Fibroblast of the aortic adventitia (primary cell): ENCODE results near the gene ARHGAP40. TPM values are rescaled to one million over a fixed set of nuclear protein-coding genes. Genes with fewer than 3 reads are reported as not detected.

Experiments
- DNase-seq: peaks from one replicate; pipeline ENCODE4 v3.0.0-alpha.2; 2010; ENCODE audit warnings: low read depth
- H3K4me3 ChIP-seq: 2 replicates; pipeline ENCODE4 v1.5.1; 2011; ENCODE audit warnings: low read depth, mild to moderate bottlenecking, control low read depth, low read length, moderate library complexity
- total RNA-seq: library from RNA; depleted of rRNA; stranded (reverse); fragments of >200 nt; gene quantifications from 2 replicates; pipeline ENCODE4 v1.2.3, GENCODE V29; 2012; ENCODE audit warnings: low replicate concordance
- TF ChIP-seq, protein P1 (sequence below): IDR thresholded peaks from 2 replicates; pipeline ENCODE4 v1.5.1; 2011; ENCODE audit warnings: mild to moderate bottlenecking, low read length, control low read depth, inconsistent platforms; ENCODE audit not compliant: insufficient read depth

The ARHGAP40 gene
- total RNA-seq, 1 donor = not detected

DNA sequence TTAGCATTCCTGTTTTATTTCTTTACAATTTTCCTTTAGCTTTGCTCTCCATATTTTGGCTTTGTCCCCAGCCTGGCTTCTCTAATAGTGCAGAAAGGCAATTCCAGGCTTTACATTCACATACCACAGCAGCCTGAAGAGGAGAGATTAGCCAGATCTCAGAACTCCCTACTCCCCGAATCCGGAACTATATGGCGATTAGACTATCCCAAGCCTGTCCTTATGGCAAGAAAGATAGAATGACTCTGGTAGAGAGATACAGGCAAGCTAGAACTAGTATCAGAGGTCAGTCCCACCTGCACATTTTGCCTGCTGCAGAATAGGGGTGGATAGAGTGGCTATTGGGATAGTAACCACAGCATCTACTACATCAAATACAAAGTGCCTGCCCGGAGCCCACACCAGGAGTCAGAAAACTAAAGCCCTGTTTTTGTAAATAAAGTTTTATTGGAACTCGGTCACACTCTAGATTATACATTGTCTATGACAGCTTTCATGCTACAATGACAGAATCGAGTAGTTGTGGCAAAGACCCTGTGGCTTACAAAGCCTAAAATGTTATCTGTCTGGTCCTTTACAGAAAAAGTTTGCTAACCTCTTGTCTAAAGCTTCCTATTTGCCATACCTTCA is 37.7 kb upstream of the ARHGAP40 start:
- DNase-seq = no peak
- TF ChIP-seq, protein P1, sequence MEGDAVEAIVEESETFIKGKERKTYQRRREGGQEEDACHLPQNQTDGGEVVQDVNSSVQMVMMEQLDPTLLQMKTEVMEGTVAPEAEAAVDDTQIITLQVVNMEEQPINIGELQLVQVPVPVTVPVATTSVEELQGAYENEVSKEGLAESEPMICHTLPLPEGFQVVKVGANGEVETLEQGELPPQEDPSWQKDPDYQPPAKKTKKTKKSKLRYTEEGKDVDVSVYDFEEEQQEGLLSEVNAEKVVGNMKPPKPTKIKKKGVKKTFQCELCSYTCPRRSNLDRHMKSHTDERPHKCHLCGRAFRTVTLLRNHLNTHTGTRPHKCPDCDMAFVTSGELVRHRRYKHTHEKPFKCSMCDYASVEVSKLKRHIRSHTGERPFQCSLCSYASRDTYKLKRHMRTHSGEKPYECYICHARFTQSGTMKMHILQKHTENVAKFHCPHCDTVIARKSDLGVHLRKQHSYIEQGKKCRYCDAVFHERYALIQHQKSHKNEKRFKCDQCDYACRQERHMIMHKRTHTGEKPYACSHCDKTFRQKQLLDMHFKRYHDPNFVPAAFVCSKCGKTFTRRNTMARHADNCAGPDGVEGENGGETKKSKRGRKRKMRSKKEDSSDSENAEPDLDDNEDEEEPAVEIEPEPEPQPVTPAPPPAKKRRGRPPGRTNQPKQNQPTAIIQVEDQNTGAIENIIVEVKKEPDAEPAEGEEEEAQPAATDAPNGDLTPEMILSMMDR = no peak
- H3K4me3 ChIP-seq = no peak overlapping the region

DNA sequence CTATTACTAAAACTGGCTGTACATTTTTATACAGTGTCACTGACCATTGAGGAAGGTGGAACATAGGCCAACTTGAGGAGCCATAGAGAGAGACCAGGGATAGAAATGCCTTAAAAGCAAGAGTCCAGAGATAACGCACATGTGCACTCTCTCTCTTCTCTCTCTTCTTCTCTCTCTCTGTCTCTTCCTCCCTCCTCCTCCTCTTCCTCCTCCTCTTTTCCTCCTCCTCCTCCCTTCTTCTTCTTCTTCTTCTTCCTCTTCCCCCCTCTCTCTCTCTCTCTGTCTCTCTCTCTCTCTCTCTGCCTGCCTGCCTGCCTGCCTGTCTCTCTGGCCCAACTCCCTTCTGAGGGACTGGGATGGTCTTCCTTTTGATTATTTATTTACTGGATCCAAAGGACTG is 36.9 kb upstream of the ARHGAP40 start:
- TF ChIP-seq, protein P1 = no peak
- DNase-seq = no peak
- H3K4me3 ChIP-seq = no peak overlapping the region

DNA sequence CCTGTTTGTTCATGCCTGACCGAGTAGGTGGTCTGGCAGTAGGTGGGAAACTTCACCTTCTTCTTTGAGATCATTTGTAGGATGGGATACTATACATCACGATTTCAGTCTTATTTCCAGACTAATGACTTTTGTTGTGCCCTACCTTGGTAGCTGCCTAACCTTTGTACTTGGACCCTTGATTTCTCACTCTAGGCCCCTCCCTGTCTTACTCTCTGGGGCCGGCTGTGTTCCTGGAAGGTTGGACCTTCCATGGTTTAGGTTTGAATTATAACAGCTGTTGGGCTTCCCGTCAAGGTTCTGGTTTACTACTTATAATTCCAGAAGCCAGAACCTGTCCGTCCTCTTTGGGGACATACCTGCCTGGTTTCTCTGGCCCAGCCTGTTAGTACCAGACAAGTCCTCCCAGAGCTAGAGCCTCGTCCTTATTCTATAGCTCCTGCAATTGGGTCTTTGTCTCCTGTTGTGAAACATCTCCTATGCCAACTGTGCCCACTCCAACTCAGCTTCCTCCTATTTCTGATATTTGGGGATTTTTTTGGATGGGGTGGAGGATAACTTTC is 35.5 kb upstream of the ARHGAP40 start:
- no peak for DNase-seq
- no peak overlapping the region for H3K4me3 ChIP-seq
- TF ChIP-seq, protein P1 = no peak

DNA sequence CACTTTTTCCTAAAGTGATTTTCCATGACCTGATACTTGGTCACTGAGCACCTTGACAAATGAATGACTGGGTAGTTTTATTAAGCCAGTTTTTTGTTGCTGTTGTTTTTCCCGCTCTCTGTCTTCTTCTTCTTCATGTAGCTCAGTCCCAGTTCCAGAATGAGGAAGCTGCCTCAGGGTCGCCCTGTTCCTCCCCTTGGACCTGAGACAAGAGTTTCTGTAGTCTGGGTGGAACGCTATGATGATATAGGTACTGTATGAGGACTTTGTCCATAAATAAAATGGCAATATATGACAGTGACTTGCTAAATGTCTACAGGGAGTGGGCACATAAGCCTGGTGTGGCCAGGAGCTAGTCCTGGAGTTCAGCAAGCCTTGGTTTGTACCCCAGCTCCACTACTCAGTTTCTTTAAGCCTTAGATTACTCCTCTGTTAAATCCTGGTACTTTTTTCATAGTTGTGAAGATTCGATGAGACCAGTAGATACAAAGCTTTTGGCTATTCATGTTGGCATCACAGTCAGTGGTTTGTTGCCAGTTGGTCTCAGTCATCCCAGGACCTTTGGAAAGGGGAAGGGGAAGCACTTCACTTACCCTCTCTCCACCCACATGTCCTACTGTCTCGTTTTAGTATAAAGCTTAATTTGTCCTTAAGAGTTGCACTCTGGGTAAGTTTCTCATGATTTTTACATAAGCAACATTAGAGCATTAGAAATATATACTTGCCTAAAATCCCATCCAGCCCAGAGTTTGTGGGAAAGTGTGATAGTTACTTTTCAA is 31.7 kb upstream of the ARHGAP40 start:
- H3K4me3 ChIP-seq = no peak overlapping the region
- TF ChIP-seq, protein P1 = no peak
- DNase-seq = no peak

DNA sequence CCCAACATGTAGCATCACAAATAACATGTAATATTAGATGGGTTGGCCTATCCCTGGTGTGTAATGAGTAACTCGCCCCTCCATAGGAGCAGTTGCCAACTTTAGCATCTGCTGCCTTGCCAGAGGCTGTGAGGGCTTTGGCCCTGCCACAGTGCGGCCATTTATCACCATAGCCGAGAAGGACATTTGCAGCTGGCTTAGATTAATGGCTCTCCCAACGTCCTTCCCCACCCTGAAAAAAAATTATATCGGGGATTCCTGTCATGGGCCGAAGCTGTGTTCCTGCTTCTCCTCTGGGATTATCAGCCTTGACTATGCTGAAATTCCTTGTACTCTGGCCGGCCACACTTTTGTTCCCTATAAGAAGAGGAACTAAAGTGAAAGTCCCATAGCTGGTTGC is 28.2 kb upstream of the ARHGAP40 start:
- no peak overlapping the region for H3K4me3 ChIP-seq
- peak; percentile 22 for DNase-seq
- TF ChIP-seq, protein P1 = no peak

DNA sequence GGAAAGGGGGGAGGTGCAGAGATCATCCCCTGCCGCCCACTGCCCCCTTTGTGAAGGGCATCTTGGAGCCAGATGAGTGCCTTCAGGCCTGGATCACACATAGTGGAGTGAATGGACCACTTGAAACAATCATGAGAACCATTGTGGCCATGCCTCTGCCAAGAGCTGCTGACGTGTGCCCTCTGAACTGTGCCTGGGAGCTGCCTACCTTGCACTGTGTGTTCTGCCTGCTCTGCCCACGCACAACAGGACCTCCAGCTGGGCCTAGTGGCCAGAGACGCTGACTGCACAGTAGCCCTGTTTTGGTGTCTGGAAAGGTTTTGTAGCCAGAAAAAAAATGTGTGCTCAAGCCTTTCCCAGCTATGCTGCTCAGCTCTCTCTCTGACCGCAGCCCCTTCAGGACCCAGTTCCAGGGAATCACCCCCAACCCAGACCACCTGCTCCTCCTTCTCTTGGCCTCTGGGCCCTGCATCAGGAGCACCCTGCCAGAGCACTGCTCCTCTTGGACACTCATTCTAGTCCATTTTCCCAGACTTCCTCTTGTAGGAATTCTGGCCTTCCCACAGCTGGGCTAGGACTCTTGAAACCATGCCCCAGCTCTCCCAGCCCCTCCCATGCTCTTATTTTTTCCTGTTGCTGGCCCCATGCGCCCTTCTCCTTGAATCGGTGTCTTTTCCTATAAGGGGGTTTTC is 22.2 kb upstream of the ARHGAP40 start:
- no peak for DNase-seq
- TF ChIP-seq, protein P1 = no peak

More for the DNA sequence above, 22.2 kb upstream of the ARHGAP40 start:
- H3K4me3 ChIP-seq = no peak overlapping the region
